Activated CD4-positive, CD25-positive, alpha-beta regulatory T cell (primary cell): Measurements from ENCODE around the gene GZF1.
A peak's percentile ranks its signal among the peaks of the same experiment; 100 is the strongest.
"Not testable (repeated sequence)": the region's sequence is repeated elsewhere in the genome, so short reads cannot be mapped to it uniquely, and the experiment has no call there.

Experiments used
- DNase-seq, 4 experiments: peaks; one replicate each; lab custom pipeline; 2025; lab: John Stamatoyannopoulos, UW

Gene GZF1

DNA sequence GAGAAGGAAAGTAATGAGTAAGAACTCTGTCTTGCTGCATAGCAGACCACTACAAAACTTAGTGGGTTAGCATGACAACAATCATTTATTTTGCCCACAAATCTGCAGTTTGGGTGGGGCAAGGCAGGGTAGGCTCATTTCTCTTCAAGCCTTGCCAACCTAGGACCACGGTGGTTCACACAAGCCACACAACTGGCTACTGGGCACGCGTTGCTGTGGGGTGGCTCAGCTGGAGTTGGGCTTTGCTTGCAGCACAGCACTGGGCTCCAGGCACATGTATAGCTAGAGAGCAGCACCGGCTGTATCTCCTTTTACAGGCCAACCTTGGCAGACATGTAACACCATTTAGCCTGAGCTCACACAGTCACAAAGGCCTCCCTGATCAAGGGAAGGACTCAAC is 16.0 kb upstream of the GZF1 start:
- no peak for DNase-seq

DNA sequence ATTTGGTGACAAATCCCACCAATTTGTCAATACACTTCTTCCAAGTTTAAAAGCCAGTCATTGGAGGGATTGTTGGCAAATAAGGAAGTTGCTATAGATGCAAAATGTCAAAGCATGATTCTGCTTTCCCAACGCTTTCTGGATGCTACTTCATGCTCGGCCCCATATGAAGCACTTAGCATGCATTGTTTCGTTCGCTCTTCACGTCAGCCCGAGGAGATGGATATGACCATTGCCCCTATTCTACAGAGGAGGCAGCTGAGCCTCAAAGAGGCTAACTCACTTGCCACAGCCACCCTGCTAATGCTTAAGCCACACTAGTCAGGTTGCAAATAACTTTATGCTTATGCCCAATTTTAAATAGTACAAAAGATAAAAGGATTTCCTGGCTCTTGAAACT is 14.2 kb upstream of the GZF1 start:
- no peak for DNase-seq

DNA sequence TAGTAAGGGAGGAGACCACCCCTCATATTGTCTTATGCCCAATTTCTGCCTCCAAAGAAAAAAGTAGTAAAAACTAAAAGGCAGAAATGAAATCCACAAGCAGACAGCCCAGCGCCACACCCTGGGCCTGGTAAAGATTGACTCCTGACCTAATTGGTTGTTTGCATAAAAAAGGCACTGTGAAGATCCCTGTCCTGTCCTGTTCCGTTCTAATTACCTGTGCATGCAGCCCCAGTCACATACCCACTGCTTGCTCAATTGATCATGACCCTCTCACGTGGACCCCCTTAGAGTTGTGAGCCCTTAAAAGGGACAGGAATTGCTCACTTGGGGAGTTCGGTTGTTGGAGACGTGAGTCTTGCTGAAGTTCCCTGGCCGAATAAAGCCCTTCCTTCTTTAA is 13.5 kb upstream of the GZF1 start:
- not testable (repeated sequence) for DNase-seq

DNA sequence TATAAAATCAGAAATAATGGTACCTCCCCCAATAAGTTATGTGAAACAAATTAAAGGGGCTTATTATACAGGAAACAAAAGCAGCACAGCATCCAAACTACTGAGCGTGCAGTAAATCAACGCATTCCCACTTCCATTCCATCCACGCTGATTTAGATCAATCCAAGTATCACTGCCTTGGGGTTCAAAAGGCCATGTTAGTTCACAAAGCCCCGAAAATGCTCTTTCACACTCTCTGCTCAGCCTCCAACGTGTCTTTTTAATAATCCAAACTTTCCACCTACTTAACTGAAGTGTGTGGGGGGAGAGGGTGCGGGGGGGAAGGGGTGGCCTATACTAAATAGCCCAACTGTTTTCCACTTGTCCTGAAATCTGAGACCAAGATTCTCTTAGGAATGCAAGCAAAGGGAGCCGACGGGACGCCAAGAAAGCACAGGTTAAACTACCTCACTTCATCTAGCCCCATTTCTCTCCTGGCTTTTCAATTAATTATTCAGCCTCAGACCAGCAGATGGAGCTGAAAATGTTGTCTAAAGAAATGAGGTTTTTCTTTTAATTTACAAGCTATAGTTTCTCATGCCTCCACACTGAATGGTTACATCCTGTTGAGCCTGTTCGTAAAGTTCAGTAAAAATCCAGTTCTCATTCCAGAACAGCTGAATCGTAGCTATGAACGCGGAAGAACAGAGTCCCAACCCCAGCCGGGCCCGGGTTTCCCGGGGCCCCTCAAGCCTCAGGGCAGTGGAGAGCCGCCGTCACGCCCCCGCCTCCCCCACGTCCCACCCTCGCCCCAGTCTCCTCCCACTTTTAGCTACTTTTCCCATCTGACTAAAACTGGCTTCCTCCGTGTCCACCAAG is 12.4 kb upstream of the GZF1 start:
- DNase-seq: peak in 3 of 4 experiments; percentile 61 to 75 (median 67)

DNA sequence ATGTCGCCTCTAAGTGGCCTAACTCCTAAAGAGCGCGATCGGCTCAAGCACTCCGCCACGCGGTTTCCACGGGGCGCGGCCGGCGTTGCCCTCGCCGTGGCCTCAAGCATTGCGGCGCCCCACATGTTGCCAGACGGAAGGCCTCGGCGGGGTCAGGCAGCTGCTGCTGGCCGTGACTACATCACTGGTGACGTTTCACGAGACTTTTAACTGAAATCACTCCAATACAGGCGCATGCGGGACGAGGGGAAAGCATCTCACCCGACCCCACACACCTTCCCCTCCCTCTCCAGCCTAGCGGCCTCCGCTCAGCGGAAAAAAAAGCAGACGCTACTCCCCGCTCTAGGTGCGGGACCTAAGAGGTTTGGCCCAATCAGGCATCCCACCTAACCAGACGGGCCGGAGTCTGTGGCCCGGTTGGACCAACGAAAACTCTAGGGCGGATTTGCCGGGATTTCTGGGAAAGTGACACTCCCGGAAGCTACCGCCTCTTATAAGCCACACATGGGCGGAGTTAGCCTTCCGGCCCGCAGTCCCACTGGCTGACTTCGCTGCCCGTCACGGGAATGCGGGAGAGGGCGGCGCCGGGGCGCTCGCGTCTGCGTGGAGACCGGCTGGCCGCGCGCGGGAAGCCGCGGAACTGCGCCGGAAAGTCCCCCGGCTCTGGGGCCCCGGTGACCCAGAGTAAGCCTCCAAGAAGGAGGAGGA is 11.6 kb upstream of the GZF1 start, which contains the start of gene NXT1:
NXT1 (plus strand) TSS at position 596 of the 708 bp plus-strand sequence. CDS start 3,251 bp downstream, outside the sequence.
- DNase-seq: peak; percentile 78 to 95 (median 86)

DNA sequence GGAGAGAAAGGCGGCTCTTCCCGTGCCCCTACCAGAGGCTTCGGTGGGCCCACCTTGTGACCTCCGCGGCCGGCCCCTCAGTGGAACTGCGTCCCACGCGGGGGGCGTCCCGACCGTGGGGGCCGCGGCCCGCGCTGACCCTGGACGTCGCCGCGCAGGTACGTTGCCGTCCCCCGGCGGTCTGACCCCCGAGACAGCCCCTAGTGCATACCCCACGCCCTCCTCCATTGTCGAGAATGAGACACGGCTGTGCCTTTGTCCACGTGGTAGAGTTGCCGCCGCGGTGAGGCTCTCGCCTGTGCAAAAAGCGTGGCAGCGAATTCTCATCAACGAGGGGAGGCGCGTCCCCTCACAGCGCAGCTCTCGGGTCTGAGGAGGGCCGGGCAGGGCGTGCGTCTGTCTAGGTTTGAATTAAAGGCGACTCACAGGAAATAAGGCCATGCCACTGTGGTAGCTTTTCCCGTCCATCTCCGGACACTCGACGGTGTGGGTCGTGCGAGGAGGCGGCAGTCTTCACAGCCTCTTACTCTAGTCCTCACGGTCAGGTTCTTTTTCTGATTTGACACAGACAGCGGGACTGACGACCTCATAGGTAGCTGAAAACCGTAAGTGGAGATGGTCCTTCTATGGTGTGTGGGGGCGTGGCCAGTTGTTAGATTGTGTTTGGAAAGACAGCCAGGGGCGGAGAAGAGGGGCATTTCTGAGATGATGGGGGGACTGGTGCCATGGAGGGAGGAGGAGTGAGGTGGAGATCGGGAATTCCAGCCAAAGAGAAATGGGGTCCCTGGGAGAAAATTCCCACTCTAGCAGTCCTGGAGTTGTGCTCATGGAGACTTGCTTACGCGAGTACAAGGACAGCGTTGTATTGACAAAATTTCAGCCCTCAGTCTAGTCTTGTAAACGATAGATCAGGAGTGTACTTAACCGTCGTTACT is 10.8 kb upstream of the GZF1 start:
- DNase-seq: peak; percentile 10 to 44 (median 31)

DNA sequence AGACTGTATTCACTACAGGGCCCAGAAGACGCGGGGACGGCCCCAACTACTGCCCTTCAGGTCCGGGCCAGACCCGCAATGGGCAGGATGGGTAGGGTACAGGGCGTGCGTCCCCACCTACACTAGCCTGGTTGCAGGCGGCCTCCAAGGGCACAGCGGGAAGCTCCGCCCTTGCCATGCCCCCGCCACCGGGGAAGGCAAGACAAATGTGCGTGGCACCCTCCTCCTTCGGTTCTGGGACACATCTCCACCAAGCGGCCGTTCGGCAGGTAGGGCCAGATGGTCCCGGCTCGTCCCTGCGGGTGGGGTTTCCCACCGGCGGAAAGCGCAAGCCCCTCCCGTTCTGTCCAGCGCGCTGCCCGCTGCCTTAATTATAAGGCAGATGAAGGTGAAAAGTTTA is 5.8 kb upstream of the GZF1 start:
- no peak for DNase-seq

DNA sequence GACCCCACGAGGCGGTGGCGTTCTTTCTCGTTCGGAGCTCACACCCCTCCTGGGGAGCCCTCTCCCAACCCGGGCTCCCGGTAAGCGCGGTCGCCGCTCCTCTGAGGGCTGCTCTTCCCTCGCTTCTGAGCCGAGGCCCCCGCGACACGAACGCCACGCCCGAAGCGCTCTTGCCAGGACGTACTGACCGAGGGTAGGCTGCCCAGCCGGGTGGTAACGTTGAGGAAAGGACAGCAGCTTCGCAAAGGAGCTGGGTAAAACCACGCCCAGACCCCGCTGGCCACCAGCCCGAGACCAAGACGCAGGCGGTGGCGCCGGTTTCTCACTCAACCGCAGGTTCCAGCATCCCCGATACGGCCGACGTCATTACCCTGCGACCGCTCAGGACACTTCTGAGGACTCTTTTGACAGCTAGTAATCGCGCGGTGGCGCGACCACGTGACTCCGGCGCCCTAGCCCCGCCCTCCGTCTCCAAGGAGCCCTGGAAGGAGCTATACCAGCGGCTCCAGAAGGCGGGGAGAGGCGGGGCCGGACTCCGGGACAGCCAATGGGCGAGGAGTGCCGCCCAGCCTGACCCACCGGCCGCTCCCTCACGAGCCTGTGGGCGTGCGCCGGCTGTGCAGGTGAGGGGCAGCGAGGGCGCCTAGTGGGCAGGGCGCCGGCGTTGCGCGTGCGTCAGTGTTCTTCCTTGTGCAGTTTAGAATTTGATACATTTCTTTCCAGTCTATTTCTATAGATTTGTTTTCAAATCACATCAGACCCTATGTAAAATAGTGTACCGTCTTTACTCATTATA is 4.0 kb upstream of the GZF1 start:
- DNase-seq: peak; percentile 97 to 99 (median 99)

DNA sequence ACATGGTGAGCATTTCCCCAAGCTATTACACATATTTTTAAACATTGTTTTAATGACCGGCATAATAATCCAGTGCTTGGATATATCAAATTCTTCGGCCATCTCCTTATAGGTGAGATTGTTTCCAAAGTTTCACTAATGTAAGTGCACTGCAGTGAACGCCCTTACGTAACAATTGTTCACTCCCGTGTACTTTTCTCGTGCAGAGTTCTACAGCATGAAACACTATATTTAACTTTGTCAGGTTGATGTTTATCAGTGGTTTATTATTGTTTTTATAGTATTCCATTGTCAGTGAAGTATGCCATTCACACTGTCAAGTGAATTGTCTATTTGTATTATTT is 3.4 kb upstream of the GZF1 start:
- DNase-seq: no peak

DNA sequence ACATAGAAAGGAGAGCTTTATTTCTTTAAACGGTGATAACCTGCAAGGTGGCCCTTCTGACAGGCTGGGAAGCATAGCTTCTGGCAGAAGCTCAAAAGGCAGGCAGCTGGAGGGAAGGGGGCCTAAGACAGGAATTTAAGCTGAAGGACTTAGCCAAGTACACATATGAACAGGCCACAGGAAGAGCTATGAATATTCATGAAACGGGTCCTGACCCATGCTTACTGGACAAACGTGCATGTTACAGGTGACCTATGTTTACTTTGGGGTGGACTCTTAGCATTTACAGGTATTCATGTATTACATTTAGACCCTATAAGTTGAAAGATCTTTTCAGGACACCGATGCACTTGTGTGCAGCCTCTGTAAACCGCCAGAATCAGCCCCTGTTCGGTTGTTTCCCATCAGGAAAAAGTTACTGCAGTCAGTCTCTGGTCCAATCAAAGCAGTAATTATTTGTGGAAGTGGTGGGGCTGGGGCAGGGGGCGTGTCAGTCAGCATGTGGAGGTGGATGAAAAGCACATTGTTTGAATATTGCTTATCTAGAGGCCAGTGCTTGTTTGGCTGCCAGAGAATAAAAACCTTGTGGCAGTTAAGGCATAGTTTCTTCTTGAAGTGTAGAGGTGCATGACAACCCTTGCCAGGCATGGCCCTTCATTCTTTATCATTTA is 2.9 kb upstream of the GZF1 start:
- DNase-seq: no peak

DNA sequence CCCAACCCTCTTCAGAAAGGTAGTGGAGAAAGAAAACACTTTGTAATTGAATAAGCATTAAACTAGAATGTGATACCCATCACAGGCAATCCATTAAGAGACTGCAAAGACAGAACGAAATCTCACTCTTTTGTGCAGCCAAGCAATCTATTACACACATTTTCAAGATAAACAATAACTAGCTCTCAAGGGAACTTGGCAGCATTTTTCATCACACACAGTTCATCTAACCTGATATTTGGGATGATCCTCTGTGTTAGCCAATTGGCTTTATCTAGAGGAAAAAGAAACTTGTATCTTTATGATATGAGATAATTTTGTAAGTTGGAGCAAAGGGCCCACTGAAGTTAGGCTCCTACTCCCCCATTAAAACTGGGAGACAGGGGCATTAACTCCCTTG is 1.5 kb upstream of the GZF1 start:
- DNase-seq: no peak

DNA sequence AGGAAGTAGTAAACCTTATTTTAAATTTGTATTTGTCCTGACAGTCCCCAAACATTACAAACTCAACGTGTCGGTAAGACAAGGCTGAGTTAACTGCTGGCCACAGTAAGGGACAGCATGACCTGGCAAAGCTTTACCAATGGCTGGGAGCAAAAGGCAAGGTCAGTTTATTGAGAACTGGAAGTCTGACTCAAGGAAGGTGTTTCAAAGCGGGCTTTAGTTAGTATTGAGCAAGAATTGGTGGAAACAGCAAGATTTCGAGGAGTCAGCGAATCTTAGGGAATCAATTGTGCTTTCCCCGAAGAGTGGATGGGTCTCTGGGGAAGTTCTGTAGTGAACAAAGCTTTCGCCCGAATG is 885 bp upstream of the GZF1 start:
- DNase-seq: no peak

DNA sequence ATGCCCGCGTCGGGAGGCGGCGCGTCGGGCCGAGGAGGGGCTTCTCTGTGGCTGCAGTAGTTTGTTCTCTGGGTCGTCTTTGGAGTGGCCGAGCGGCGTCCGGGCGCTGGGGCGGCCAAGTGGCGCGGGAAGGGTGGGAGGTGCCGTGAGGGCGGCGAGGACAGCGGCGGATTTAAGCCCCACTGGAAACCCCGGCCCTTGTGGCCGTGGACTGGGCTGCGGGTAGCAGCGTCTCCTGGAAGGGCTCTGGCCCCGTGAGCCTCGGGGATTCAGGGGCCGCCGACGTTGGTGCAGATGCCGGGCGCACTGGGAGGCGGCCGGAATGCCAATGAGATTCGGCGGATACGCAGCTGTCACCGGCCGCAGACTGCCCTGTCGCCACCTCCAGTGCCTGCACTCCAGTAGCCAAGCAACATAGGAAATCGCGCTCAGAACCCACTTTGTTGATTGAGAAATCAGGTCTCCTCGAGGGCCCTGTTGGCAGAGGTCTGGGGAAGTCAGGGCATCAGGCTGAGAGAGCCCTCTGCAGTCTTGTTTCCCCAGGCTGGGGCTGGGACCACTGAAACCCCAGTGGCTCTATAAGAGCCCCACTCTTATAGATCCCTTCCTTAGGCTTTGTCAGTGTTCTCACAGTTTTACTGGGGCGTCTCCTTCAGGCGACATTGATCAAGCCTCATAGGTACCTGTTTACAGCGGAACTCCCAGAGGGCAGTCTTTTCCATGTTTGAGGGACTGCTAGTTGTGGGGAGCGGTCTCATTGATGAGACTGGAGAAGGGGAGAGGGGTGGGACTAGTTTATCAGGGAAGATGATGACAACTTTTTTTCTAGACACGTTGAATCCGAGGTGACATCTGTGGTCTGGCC is 642 bp downstream of the GZF1 start:
- no peak for DNase-seq

DNA sequence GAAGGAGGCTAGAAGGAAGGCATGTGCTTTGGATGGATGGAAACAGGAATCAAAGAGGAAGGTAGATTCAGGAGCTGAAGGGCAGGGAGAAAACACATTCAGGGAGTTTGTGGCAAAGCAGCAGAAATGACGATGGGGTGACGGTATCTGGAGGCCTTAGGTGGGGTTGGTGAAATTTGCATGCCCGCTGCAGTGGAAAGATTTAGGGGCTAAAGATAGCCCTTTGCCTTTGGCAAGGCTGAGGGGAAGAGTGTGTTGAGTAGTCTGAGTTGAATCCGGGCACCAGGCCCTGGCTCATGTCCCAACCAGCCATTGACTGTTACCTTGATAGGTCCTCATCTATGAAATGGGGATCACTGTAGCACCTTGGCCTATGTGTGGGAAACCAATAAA is 1.3 kb downstream of the GZF1 start:
- DNase-seq: no peak

DNA sequence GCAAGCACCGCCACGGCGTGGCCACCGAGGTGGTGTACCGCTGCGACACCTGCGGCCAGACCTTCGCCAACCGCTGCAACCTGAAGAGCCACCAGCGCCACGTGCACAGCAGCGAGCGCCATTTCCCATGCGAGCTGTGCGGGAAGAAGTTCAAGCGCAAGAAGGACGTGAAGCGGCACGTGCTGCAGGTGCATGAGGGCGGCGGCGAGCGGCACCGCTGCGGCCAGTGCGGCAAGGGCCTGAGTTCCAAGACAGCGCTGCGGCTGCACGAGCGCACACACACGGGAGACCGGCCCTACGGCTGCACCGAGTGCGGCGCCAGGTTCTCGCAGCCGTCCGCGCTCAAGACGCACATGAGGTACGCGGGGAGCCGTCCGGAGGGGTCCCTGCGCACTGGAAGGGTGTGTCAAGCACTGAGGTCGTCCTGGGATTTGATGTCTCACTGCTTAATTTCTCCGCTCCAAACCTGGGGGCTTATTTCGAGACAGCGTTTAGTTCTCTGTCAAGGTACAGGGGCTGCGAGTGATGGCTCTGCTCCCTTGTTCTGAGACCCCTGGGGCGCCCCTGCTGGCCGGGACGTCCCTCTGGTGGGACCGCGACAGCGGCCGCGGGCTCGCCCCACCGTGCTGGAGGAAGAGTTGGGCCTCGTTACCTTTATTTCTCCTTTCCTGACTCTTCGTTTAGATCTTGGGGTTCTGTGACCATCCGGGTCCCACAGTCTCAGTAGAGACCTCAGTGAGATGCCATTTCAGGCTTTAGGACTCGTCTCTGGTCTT is 3.6 kb downstream of the GZF1 start:
- DNase-seq: no peak

DNA sequence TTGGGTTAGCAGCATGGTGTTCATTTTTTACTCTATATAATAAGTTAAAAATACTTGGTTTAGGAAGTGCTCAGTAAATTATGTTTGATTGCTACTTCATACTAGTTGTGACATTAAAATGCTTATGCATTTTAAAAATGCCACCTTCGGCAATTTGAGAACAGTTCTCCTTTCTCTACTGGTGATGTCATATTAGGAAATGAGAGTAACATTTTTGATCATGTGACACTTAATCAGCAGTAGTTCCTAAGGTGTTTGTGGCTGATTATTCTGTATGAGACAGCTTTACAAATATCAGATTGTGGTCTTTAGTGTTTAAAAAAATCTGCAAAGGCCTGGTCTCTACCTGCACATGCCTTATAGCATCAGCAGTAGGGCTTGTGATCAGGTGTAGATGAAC is 4.4 kb downstream of the GZF1 start:
- no peak for DNase-seq

DNA sequence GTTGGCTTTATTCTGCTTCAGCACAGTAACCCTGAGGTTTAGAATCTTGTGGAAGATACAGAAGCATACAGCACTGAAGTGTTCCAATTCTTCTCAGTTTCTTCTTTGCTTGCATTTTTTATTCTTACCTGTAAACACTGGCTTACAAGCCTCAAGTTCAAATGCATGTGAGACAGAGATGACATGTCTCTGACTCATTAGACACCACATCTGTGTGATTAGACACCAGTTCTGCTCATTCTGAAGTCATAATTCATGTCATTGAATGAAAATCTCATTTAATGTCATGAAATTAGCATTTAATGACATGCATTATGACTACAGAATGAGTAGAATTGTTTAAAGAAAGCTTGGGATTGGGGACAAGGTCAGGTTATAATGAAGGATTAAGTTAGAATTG is 5.8 kb downstream of the GZF1 start:
- DNase-seq: no peak

DNA sequence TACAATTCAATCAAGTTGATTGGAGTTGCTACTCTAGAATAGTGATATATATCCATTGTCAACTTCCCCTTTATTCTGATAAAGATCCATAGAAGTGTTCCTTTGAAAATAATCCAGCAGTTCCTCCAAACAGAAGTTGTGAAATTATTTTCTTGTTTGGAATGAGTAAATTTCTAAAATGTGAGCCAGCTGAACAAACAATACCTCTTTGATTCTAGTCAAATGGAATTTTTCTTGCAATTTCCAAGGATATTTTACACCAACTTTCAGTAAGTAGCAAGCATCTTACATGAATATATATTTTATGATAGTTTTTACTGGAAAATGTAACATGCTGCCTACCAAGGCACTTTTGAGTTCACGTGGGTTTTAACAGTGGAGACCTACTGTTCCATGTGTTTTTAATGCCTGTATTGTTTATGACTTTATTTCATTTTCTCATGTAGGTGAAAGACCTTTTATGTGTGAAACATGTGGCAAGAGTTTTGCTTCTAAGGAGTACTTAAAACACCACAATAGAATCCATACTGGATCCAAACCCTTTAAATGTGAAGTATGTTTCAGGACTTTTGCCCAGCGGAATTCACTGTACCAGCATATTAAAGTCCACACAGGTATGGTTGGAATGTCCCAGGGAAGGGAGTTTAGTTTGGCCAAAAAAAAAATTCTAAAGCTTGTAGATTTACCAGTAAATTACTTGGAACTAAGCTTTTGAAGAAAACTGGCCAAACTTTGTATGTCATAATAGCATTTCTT is 6.5 kb downstream of the GZF1 start:
- DNase-seq: no peak
